ENCODE measurements around the gene COG1.

- TF ChIP-seq CTCF (IDR thresholded peaks at IDR 0.05) (peak; percentile 12), EZH2 (IDR thresholded peaks at IDR 0.05) (no peak)
Observed at GRCh38 chr17:73215447-73215846, 22.6 kb downstream of the COG1 start.
